Body of pancreas (tissue), 4 donors: ENCODE measurements around the gene BTNL9.

ENCODE experiments used
- POLR2A ChIP-seq, 3 donors: fragments of 450-650 bp; IDR thresholded peaks; one replicate each; pipeline ENCODE4 v1.6.1; 2016; ENCODE audit warnings: antibody characterized with exemption in 3 of 3, mild to moderate bottlenecking in 2 of 3
- TF ChIP-seq, protein P1 (sequence below), 7 experiments: fragments of 450-650 bp in 4 of 7; fragments of 200-600 bp in 3 of 7; sonication (generic) in 3 of 7; IDR thresholded peaks; one replicate each; pipeline ENCODE4 v1.5.1; 2016 to 2019; ENCODE audit warnings: antibody characterized with exemption in 7 of 7

DNA sequence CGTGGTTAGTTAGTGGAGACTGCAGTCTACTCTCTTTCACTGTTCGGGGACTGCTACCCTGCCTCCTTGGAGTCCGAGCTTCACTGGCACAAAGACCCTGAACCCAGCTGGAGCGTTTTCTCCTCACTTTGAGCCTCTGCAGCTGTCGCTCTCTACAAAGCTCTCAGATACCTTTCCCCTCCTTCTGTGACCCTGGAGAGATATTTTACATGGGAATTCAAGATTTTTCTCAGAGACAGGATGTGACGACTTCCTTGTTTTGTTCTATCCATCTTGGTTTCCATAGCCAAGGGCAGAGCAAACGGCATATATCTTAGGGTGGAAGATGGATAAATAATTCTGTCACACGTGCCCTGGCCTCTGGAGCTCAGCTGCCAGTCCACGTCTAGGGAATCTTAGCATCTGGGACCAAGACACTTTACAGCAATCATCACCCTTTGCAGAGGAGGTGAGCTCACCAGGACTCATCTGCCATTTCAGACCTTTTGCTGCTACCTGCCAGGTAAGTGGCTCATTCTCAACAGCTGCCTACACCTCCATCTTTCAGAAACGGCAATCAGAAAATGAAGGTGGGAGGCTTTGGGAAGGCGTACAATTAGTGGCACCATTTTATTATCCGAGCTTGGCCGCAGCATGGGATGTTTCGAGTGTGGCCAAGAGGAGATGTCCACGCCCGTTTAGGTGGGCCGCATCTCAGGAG, at the start of gene BTNL9:
- TF ChIP-seq, protein P1, sequence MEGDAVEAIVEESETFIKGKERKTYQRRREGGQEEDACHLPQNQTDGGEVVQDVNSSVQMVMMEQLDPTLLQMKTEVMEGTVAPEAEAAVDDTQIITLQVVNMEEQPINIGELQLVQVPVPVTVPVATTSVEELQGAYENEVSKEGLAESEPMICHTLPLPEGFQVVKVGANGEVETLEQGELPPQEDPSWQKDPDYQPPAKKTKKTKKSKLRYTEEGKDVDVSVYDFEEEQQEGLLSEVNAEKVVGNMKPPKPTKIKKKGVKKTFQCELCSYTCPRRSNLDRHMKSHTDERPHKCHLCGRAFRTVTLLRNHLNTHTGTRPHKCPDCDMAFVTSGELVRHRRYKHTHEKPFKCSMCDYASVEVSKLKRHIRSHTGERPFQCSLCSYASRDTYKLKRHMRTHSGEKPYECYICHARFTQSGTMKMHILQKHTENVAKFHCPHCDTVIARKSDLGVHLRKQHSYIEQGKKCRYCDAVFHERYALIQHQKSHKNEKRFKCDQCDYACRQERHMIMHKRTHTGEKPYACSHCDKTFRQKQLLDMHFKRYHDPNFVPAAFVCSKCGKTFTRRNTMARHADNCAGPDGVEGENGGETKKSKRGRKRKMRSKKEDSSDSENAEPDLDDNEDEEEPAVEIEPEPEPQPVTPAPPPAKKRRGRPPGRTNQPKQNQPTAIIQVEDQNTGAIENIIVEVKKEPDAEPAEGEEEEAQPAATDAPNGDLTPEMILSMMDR (IDR thresholded peaks at IDR 0.05), result no peak
- no peak for TF ChIP-seq POLR2A (IDR thresholded peaks at IDR 0.05)
